LNCAP (cell line): ENCODE data around the gene CCDC117.

Experiments used
- TF ChIP-seq, protein P1 (sequence below): fragments of 450-650 bp; IDR thresholded peaks from 2 replicates; pipeline ENCODE4 v1.5.1; 2017; ENCODE audit warnings: mild to moderate bottlenecking

CCDC117 gene, protein sequence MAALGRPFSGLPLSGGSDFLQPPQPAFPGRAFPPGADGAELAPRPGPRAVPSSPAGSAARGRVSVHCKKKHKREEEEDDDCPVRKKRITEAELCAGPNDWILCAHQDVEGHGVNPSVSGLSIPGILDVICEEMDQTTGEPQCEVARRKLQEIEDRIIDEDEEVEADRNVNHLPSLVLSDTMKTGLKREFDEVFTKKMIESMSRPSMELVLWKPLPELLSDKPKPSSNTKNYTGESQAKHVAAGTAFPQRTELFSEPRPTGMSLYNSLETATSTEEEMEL

DNA sequence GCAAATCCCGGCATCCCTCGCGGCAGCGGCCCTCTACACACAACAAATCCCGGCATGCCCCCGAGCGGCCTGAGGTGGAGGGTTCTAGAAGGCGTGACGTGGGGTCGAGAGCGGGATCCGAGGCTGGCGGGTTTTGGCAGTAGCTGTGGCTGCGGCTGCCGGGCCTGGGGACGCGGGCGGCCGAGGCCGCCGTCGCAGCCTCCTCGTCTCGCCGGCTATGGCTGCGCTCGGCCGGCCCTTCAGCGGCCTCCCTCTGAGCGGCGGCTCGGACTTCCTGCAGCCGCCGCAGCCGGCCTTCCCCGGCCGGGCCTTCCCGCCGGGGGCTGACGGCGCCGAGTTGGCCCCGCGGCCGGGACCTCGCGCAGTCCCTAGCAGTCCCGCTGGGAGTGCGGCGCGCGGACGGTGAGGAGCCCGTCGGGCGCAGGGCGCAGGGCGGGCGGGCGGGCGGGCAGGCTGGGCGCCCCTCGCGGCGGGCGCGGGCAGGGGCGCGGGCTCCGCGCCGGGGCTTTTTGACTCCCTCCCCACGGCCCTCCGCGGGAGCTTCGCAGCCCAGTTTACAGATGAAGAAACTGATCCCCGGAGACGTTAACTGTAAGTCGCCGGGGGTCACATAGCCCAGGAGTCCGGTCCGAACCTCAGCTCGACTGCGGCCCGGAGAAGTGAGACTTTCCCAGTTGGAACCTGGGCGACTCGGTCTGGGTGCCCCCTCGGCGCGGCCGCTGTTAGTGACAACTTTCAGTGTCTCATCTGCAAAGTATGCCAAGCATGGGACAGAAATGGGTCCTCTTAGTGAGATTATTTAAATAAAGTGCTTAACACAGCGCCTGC is at the start of gene CCDC117:
TSS of gene CCDC117 (plus strand) at position 63 of the 828 bp plus-strand sequence. CDS start at position 218, 155 bp downstream.
- TF ChIP-seq, protein P1, sequence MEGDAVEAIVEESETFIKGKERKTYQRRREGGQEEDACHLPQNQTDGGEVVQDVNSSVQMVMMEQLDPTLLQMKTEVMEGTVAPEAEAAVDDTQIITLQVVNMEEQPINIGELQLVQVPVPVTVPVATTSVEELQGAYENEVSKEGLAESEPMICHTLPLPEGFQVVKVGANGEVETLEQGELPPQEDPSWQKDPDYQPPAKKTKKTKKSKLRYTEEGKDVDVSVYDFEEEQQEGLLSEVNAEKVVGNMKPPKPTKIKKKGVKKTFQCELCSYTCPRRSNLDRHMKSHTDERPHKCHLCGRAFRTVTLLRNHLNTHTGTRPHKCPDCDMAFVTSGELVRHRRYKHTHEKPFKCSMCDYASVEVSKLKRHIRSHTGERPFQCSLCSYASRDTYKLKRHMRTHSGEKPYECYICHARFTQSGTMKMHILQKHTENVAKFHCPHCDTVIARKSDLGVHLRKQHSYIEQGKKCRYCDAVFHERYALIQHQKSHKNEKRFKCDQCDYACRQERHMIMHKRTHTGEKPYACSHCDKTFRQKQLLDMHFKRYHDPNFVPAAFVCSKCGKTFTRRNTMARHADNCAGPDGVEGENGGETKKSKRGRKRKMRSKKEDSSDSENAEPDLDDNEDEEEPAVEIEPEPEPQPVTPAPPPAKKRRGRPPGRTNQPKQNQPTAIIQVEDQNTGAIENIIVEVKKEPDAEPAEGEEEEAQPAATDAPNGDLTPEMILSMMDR: peak; percentile 56

DNA sequence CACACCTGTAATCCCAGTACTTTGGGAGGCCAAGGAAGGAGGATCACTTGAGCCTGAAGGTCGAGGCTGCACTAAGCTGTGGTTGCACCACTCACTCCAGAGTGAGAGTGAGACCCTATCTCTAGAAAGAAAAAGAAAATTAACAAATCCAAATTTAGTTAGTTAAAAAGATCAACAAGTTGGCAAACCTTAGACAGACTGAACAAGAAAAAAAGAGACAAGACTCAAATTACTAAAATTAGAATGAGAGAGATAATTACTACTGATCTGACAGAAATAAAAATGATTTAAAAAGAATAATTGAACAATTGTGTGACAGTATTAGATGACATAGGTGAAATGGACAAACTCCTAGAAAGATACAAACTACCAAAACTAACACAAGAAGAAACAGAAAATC is 44.5 kb upstream of the CCDC117 start:
- TF ChIP-seq, protein P1: no peak

DNA sequence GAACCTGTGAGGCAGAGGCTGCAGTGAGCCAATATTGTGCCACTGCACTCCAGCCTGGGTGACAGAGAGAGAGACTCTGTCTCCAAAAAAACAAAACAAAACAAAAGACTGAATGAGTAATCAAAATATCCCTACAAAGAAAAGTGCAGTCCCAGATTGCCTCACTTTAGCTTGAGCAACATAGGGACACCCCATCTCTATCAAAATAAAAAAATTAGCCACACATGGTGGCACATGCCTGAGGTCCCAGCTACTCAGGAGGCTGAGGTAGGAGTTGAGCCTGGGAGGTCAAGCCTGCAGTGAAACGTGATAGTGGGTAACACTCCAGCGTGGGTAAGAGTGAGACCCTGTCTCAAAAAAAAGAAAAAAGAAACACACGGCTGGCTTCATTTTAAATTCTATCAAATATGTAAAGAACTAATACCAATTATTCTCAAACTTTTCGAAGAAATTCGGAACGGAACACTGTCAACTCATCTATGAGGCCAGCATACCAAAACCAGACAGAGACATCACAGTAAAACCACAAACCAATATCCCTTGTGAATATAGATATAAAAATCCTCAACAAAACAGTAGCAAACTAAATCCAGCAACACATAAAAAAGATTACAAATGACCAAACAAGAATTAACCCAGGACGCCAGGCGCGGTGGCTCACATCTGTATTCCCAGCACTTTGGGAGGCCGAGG is 43.7 kb upstream of the CCDC117 start:
- TF ChIP-seq, protein P1: no peak

DNA sequence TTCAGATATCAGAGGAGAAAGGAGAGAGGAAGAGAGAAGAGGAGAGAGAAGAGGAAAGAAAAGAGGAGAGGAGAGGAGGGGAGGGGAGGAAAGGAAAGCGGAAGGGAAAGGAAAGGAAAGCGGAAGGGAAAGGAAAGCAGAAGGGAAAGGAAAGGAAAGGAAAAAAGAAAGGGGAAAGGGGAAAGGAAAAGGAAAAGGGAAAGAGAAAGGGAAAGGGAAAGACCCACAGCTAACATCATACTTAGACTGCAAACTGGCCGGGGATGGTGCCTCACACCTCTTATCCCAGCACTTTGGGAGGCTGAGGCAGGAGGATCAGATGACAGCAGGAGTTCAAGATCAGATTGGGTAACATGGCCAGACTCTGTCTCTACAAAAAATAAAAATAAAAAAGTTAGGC is 42.3 kb upstream of the CCDC117 start:
- TF ChIP-seq, protein P1: no peak

DNA sequence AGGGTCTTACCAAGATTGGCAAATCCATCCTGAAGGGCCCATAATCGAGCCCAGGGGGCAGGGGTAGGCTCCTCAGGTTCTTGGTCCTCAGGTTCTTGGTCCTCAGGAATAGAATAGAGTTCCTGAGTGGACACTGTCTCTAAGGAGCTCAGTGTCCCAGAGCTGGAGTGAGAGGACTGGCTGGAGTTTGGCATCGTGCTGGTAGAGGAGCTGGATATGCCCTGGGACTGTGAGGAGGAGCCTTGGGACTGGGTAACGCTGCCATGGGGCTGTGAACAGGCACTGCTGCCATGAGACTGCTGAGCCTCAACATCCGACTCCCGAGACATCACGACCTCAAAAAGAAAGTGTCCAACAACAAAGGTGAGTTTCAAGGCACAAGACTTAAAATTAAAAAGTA is 38.1 kb upstream of the CCDC117 start:
- TF ChIP-seq, protein P1: no peak

DNA sequence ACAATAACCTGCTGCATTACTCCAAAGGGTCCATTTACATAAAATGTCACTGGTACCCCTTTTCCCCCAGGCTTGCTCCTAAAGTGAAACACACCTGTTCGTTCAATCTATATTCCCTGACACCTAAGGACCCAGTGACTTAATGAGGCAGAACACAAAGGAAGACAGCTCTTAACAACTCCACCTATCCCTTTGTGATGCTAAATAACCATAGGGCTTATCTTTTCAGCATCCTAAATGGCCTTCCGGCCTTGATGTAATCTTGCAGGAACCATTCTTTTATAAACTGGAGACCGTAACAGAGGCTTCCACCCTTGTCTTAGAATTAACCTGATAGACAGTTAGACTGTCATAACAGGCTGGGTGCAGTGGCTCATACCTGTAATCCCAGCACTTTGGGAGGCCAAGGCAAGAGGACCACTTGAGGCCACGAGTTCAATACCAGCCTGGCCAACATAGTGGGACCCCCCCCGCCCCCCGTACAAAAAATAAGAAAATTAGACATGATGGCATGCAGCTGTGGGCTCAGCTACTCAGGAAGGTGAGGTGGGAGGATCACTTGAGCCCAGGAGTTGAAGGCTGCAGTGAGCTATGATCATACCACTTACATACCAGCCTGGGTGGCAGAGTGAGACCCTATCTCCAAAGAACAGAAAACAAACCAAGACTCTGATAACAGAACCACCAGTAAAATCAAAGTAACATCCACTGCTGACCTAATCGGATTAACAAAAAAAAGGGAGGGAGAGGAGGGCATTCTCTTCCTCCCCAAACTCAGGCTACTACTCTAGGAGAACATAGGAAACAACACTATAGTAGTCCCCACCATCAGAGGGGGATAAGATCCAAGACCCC is 36.0 kb upstream of the CCDC117 start:
- TF ChIP-seq, protein P1: no peak

DNA sequence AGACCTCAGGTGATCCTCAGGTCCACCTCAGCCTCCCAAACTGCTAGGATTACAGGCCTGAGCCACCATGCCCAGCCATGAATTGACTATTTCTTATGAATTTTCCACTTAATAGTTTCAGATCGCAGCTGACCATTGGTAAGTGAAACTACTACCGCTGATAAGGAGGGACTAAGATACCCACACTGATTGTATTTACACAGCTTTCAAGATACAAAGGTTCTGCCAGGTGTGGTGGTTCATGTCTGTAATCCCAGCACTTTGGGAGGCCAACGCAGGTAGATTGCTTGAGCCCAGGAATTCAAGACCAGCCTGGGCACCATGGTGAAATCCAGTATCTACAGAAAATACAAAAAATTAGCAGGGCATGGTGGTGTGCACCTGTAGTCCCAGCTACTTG is 34.8 kb upstream of the CCDC117 start:
- TF ChIP-seq, protein P1: no peak
